Peyer's patch (tissue), 4 donors: Measurements from ENCODE around the gene FBXO7.

Experiments
- CTCF ChIP-seq, 6 experiments: fragments of 450-650 bp in 4 of 6; fragments of 200-600 bp in 2 of 6; sonication (generic) in 1 of 6; IDR thresholded peaks; one replicate each; pipeline ENCODE4 v1.5.1; 2017 to 2019; ENCODE audit warnings: antibody characterized with exemption in 6 of 6, mild to moderate bottlenecking in 3 of 6, moderate library complexity in 1 of 6
- POLR2A ChIP-seq, 2 donors: fragments of 450-650 bp; IDR thresholded peaks; one replicate each; pipeline ENCODE4 v1.5.1; 2017; ENCODE audit warnings: antibody characterized with exemption in 2 of 2, mild to moderate bottlenecking in 2 of 2, moderate library complexity in 2 of 2

GRCh38 chr22:32430352-32430751 is 44.3 kb upstream of the FBXO7 start:
- TF ChIP-seq POLR2A (IDR thresholded peaks at IDR 0.05) = no peak
- TF ChIP-seq CTCF (IDR thresholded peaks at IDR 0.05) = no peak
